PFSK-1 (cell line): ENCODE measurements around the gene DCUN1D1.

Source experiments
- FOXP2 ChIP-seq: optimal IDR thresholded peaks from 2 replicates; pipeline ENCODE3; 2011; ENCODE audit warnings: borderline replicate concordance, control low read depth, inconsistent platforms; ENCODE audit not compliant: insufficient read depth; ENCODE audit errors: extremely low read length, extremely low read depth
- POLR2AphosphoS5 ChIP-seq: IDR thresholded peaks from 2 replicates; pipeline ENCODE4 v1.6.1; 2012; ENCODE audit warnings: low read depth, mild to moderate bottlenecking, control low read depth, low read length, moderate library complexity
- SIN3A ChIP-seq: IDR thresholded peaks from 2 replicates; pipeline ENCODE4 v1.6.1; 2012; ENCODE audit warnings: mild to moderate bottlenecking, low read length, moderate library complexity, borderline replicate concordance; ENCODE audit not compliant: insufficient read depth
- TAF1 ChIP-seq: IDR thresholded peaks from 2 replicates; pipeline ENCODE4 v1.6.1; 2012; ENCODE audit warnings: low read length, control low read depth, borderline replicate concordance; ENCODE audit not compliant: insufficient read depth
- TF ChIP-seq, protein P1 (sequence below), 2 experiments: IDR thresholded peaks; 2 replicates each; pipeline versions ENCODE4 v1.6.1 to v1.8.0; 2011 to 2012; ENCODE audit warnings: low read depth in 2 of 2, low read length in 2 of 2, control low read depth in 1 of 2, inconsistent platforms in 1 of 2, mild to moderate bottlenecking in 1 of 2, moderate library complexity in 1 of 2; ENCODE audit not compliant: insufficient read depth in 1 of 2

Gene DCUN1D1

GRCh38 chr3:183018421-183019192 is 38.3 kb upstream of the DCUN1D1 start:
- TF ChIP-seq SIN3A (no peak), FOXP2 (no peak), TAF1 (no peak)
- TF ChIP-seq, protein P1, sequence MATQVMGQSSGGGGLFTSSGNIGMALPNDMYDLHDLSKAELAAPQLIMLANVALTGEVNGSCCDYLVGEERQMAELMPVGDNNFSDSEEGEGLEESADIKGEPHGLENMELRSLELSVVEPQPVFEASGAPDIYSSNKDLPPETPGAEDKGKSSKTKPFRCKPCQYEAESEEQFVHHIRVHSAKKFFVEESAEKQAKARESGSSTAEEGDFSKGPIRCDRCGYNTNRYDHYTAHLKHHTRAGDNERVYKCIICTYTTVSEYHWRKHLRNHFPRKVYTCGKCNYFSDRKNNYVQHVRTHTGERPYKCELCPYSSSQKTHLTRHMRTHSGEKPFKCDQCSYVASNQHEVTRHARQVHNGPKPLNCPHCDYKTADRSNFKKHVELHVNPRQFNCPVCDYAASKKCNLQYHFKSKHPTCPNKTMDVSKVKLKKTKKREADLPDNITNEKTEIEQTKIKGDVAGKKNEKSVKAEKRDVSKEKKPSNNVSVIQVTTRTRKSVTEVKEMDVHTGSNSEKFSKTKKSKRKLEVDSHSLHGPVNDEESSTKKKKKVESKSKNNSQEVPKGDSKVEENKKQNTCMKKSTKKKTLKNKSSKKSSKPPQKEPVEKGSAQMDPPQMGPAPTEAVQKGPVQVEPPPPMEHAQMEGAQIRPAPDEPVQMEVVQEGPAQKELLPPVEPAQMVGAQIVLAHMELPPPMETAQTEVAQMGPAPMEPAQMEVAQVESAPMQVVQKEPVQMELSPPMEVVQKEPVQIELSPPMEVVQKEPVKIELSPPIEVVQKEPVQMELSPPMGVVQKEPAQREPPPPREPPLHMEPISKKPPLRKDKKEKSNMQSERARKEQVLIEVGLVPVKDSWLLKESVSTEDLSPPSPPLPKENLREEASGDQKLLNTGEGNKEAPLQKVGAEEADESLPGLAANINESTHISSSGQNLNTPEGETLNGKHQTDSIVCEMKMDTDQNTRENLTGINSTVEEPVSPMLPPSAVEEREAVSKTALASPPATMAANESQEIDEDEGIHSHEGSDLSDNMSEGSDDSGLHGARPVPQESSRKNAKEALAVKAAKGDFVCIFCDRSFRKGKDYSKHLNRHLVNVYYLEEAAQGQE (IDR thresholded peaks at IDR 0.05; ENCODE audit: insufficient read depth in 1 of 2, low read depth in 2 of 2, low read length in 2 of 2), result no peak

DNA sequence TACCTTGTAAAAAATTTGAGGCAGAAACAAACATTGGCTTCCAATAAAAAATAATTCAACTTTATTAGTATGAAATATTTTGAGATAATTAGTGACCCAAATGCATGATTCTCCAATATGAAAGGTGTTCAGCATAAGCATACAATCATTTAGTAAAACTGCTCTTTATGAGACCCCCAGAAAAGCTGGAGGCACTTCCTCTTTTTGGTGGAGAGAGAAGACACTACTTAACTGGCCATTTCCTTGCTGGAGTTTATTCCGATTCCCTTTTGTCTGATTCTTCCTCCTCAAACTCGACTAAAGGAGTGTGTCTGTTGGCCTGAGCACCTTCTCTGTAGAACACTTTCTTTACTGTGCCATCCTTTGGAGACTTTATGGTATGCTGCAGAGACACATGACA is 34.8 kb upstream of the DCUN1D1 start:
- no peak for TF ChIP-seq POLR2AphosphoS5
- TF ChIP-seq FOXP2, result no peak
- no peak for TF ChIP-seq TAF1
- TF ChIP-seq, protein P1 (IDR thresholded peaks at IDR 0.05; ENCODE audit: insufficient read depth in 1 of 2, low read depth in 2 of 2, low read length in 2 of 2), result no peak
- TF ChIP-seq SIN3A, result no peak

DNA sequence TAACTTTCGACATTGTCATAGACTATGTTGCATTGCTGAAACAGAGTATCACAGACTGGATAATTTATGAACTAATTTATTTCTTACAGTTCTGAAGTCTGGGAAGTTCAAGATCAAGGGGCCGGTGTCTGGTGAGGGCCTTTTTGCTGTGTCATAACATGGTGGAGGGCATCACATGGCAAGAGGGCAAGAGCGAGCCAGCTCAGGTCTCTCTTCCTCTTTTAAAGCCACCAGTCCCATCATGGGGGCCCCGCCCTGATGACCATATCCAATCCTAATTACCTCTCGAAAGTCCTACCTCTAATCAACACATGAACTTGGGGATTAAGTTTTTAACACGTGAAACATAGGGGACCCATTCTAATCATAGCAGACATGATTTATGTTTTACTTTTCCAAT is 33.5 kb upstream of the DCUN1D1 start:
- TF ChIP-seq SIN3A (no peak), TAF1 (no peak), POLR2AphosphoS5 (no peak), FOXP2 (no peak)
- TF ChIP-seq, protein P1 (IDR thresholded peaks at IDR 0.05; ENCODE audit: insufficient read depth in 1 of 2, low read depth in 2 of 2, low read length in 2 of 2), result no peak

GRCh38 chr3:183013074-183013473 is 32.7 kb upstream of the DCUN1D1 start:
- TF ChIP-seq SIN3A (no peak), FOXP2 (no peak), POLR2AphosphoS5 (no peak), TAF1 (no peak)
- TF ChIP-seq, protein P1 (IDR thresholded peaks at IDR 0.05; ENCODE audit: insufficient read depth in 1 of 2, low read depth in 2 of 2, low read length in 2 of 2), result no peak

DNA sequence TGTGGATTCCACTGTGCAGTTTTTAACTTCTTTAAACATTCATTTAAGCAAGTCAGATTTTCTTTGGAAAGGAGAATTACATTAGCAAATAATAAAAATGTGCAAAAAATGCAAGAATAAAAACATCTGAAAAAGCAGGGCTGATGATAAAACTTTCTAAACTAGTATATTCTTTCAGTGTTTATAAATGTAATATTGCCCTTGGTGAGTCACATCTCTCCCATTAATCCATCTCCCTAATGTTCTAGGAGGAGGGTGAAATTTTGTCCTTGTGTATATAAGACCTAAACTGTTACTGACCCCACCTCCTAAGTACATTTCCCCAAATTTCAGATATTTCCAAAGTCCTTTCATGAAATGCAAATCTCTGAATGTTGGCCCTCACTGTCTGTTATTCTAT is 28.5 kb upstream of the DCUN1D1 start:
- TF ChIP-seq POLR2AphosphoS5 (no peak), FOXP2 (no peak), TAF1 (no peak), SIN3A (no peak)
- TF ChIP-seq, protein P1 (IDR thresholded peaks at IDR 0.05; ENCODE audit: insufficient read depth in 1 of 2, low read depth in 2 of 2, low read length in 2 of 2), result no peak
